Prostate gland (tissue), 2 donors: ENCODE measurements around the gene HMGCL. TPM values are rescaled to one million over a fixed set of nuclear protein-coding genes. Genes with fewer than 3 reads are reported as not detected.
A peak's percentile ranks its signal among the peaks of the same experiment; 100 is the strongest.
"Not testable (repeated sequence)": the region's sequence is repeated elsewhere in the genome, so short reads cannot be mapped to it uniquely, and the experiment has no call there.

Experiments
- DNase-seq: peaks from one replicate; pipeline ENCODE4 v3.0.0-alpha.2; 2019; ENCODE audit warnings: low spot score
- H3K27ac ChIP-seq, 2 donors: fragments of 200-600 bp; sonication (generic); 2 replicates each; pipeline ENCODE4 v1.5.1; 2017 to 2019
- H3K27me3 ChIP-seq: fragments of 200-600 bp; sonication (generic); replicated peaks from 2 replicates; pipeline ENCODE4 v1.5.1; 2019; ENCODE audit not compliant: insufficient read depth
- H3K36me3 ChIP-seq, 2 donors: fragments of 200-600 bp; sonication (generic); 1 replicate in 1 of 2; 2 replicates in 1 of 2; pipeline versions ENCODE4 v1.5.1 to v1.8.1; 2017 to 2019
- H3K4me1 ChIP-seq: fragments of 200-600 bp; sonication (generic); replicated peaks from 2 replicates; pipeline ENCODE4 v1.5.1; 2019
- H3K4me3 ChIP-seq, 2 donors: fragments of 200-600 bp; sonication (generic); 2 replicates each; pipeline ENCODE4 v1.5.1; 2017 to 2019
- H3K9me3 ChIP-seq: fragments of 200-600 bp; sonication (generic); 2 replicates; pipeline ENCODE4 v1.5.1; 2017
- CTCF ChIP-seq, 4 experiments: fragments of 200-600 bp in 2 of 4; fragments of 450-650 bp in 2 of 4; sonication (generic) in 2 of 4; IDR thresholded peaks; 1 replicate in 3 of 4; 2 replicates in 1 of 4; pipeline ENCODE4 v1.5.1; 2016 to 2019; ENCODE audit warnings: antibody characterized with exemption in 4 of 4, mild to moderate bottlenecking in 2 of 4, moderate library complexity in 2 of 4
- POLR2A ChIP-seq: fragments of 450-650 bp; IDR thresholded peaks from one replicate; pipeline ENCODE4 v1.6.1; 2016; ENCODE audit warnings: antibody characterized with exemption, mild to moderate bottlenecking
- POLR2AphosphoS5 ChIP-seq: sonication (generic); formaldehyde crosslinking; IDR thresholded peaks from one replicate; pipeline ENCODE4 v1.6.1; 2017; ENCODE audit warnings: antibody characterized with exemption
- WGBS: methylation state at CpG from one replicate; pipeline ENCODE4 v1.1.5; 2018; 5-methylcytosine and 5-hydroxymethylcytosine counted together
- intact Hi-C: fragments of 100-400 bp; cut with DNase I; formaldehyde crosslinking; loops from one replicate; pipeline ENCODE4 v1.14.2; 2022
- total RNA-seq, 2 donors: library from RNA; depleted of rRNA; stranded (reverse); fragments of >200 nt; gene quantifications; one replicate each; pipeline ENCODE4 v1.1.0, GENCODE V29; 2016

The HMGCL gene
- total RNA-seq, 2 donors from 2014 or later, result 51.1 to 58.7 TPM

GRCh38 chr1:23827717-23828116, 2.5 kb upstream of the HMGCL start:
- no peaks in the 10 kb centered on the region for H3K4me1 ChIP-seq
- H3K9me3 ChIP-seq, result no peaks in the 10 kb centered on the region
- H3K36me3 ChIP-seq, result no peaks in the 10 kb centered on the region
- intact Hi-C loops, result no loop called here
- H3K27ac ChIP-seq, result no peak overlapping the region
- DNase-seq, result no peak
- no peaks in the 10 kb centered on the region for H3K27me3 ChIP-seq
- 87% methylated on average over 1 of the region's 1 CpG for WGBS
- TF ChIP-seq POLR2AphosphoS5 (no peak), POLR2A (no peak), CTCF (IDR thresholded peaks at IDR 0.05) (no peak)
- no peak overlapping the region for H3K4me3 ChIP-seq

DNA sequence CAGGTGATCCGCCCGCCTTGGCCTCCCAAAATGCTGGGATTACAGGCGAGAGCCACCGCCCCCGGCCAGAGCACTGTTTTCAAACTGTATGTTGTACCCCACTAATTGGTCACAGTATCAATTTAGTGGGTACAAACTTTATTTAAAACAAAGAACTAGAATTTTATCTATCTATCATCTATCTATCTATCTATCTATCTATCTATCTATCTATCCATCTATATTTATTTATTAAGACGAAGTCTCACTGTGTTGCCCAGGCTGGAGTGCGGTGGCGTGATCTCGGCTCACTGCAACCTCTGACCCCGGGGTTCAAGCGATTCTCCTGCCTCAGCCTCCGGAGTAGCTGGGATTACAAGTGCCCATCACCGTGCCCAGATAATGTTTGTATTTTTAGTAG, 1.4 kb upstream of the HMGCL start:
- DNase-seq, intact Hi-C loops, H3K9me3 ChIP-seq, H3K27me3 ChIP-seq, H3K4me3 ChIP-seq, H3K4me1 ChIP-seq, H3K27ac ChIP-seq, H3K36me3 ChIP-seq: not testable (repeated sequence)
- 98% methylated on average over 13 of the region's 13 CpGs for WGBS

GRCh38 chr1:23825762-23826522, 713 bp upstream of the HMGCL start:
- H3K4me1 ChIP-seq, result no peaks in the 10 kb centered on the region
- DNase-seq, result no peak
- intact Hi-C loops, result no loop called here
- H3K27ac ChIP-seq, result peak overlapping the region; percentile 84 to 91
- 58% methylated on average over 24 of the region's 24 CpGs for WGBS
- no peak for TF ChIP-seq POLR2AphosphoS5
- TF ChIP-seq CTCF (IDR thresholded peaks at IDR 0.05), result no peak
- TF ChIP-seq POLR2A, result no peak
- no peaks in the 10 kb centered on the region for H3K27me3 ChIP-seq
- H3K36me3 ChIP-seq, result no peaks in the 10 kb centered on the region
- H3K4me3 ChIP-seq, result peak overlapping the region; percentile 67 to 79
- H3K9me3 ChIP-seq, result no peaks in the 10 kb centered on the region

DNA sequence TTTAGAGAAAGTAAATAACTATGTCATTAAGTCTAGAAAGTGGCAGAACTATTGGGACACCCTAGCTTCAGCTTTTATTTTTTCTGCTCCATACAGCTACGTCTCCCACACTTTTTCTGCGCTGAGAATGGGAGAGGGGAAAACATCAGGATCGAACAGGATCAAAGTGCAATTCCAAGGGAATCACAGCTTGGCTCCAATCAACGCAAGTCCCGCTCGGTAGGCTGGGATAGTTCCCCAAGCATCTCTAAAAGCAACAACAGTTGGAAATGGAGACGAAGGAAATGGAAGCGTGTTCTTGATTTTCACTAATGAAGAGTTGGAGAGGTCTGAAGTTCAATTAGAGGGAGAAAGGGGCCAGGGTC, 536 bp downstream of the HMGCL start:
- H3K36me3 ChIP-seq, result no peaks in the 10 kb centered on the region
- WGBS, result 3% methylated on average over 8 of the region's 8 CpGs
- intact Hi-C loops, result no loop called here
- TF ChIP-seq POLR2A (no peak), CTCF (IDR thresholded peaks at IDR 0.05) (no peak), POLR2AphosphoS5 (no peak)
- no peaks in the 10 kb centered on the region for H3K27me3 ChIP-seq
- H3K4me3 ChIP-seq, result peak overlapping the region; percentile 67 to 79
- H3K27ac ChIP-seq, result peak overlapping the region; percentile 84 to 91
- H3K9me3 ChIP-seq, result no peaks in the 10 kb centered on the region
- no peak for DNase-seq
- no peaks in the 10 kb centered on the region for H3K4me1 ChIP-seq

DNA sequence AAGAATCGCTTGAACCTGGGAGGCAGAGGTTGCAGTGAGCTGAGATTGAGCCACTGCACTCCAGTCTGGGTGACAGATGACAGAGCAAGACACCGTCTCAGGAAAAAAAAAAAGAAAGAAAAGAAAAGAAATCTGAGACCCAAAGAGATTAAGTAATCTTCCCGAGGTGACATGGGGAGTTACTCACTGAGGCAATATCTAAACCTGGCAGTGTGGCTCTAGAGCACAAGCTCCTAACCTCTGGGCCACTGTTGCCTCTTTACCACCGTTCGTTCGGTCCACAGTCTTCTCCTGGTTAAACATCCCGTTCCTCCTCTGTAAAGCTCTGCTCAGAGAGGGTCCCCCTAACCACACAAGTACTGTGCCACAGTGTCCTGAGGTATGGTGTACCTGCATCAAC, 1.5 kb downstream of the HMGCL start:
- no peaks in the 10 kb centered on the region for H3K9me3 ChIP-seq
- no peaks in the 10 kb centered on the region for H3K36me3 ChIP-seq
- H3K4me1 ChIP-seq, result no peaks in the 10 kb centered on the region
- H3K4me3 ChIP-seq, result no peak overlapping the region
- no peak for DNase-seq
- WGBS, result 85% methylated on average over 7 of the region's 7 CpGs
- TF ChIP-seq POLR2AphosphoS5 (no peak), POLR2A (no peak), CTCF (IDR thresholded peaks at IDR 0.05) (no peak)
- H3K27me3 ChIP-seq, result no peaks in the 10 kb centered on the region
- intact Hi-C loops, result no loop called here
- no peak overlapping the region for H3K27ac ChIP-seq
